Fibroblast of the conjunctiva (primary cell): ENCODE measurements around the gene AKAP5.
"Not testable (repeated sequence)": the region's sequence is repeated elsewhere in the genome, so short reads cannot be mapped to it uniquely, and the experiment has no call there.

Experiments used
- DNase-seq: peaks from one replicate; pipeline ENCODE4 v3.0.0-alpha.2; 2010; ENCODE audit warnings: low read depth

AKAP5 gene

DNA sequence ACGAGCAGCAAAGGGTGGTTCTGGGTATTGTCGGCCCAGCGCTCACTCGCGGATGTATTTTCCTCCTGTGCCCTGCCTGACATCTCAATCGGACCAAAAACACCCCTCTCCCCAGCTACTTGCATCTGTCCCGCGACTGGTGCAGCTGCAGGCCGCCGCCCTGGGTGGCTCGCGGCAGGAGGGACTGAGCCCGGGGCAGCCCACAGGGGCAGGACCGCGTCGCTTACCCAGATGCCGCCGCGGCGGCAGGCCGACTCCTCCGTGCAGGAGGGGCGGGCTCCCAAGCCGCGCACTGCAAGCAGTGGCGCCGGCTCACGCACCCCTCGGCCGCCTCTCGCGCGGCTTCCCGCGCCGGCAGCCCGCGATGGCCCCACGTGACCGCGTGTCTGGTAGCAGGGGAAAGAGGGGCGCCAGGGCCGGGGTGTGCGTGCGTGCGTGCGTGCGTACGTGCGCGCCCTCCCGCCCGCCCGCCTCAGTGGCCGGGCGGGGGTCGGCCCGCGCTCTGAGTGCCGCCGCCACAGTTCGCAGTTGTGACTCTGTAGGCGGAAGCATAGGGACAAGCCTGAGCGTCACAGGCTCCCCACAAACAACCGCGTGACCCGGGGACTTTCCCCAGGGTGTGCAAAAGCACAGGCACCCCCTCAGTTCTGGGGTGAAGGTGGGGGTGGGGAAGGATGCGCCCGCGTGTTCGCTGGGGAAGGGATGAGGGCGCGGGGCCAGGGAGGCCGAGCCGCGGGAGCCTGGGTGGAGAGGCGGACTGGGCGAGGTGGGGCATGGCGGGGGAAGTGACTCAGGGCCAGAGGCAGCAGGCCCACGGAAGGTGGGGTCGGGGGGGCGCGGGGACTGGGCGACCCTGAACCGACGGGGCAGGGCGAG is 38.4 kb downstream of the AKAP5 start, which contains the start of gene ZBTB25:
ZBTB25 (minus strand) TSS at position 405 of the 876 bp plus-strand sequence. CDS start 13,305 bp downstream, outside the sequence.
- DNase-seq: peak; percentile 88

- peak; percentile 81 for DNase-seq
Observed at GRCh38 chr14:64504310-64504896, 39.1 kb downstream of the AKAP5 start, which contains the start of gene ZBTB1. Gene ZBTB1, plus strand, starts transcription at chr14:64504770. Its CDS starts 16,735 bp downstream, at chr14:64521505.

DNA sequence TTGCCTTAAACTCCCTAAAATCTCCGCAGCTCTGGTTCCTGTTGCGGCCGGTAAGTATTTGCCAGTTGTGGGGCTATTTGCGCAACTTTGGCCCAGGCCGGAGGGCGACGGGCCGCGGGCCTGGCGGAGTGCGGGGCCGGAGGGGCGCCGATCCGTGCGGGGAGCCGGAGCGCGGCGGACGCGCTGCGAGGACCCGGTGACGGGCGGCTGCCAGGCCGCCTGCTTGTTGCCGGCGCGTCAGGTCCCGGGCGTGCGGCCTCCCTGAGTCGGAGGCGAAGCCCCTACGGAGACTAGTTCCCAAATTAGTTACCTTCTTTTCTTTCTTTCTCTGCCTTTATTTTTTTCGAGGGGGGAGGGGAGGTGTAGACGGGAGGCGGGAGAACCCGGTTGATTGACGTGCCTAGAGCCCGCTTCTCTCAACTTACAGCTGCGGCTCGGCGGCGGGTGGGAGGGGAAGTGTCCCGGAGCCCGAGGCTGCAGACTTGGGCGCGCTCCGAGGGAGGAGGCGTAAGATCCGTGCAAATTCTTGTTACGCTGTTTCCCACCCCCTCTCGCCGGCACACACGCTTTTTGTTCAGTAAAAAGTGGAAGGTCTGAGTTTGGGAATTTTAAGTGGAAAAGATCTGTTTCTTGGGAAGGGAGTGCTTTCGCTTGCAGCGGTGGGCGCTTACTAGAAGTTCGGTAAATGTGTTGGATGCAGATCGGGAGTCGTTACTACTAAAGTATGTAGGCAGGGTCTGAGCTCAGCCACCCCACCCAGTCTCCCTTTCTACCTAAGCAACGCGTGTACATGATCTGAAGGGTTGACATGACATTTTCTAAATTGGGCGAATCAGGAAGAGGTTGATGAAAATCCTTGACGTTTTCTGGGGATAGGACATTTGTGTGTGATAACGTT is 39.8 kb downstream of the AKAP5 start:
- DNase-seq: peak; percentile 81

DNA sequence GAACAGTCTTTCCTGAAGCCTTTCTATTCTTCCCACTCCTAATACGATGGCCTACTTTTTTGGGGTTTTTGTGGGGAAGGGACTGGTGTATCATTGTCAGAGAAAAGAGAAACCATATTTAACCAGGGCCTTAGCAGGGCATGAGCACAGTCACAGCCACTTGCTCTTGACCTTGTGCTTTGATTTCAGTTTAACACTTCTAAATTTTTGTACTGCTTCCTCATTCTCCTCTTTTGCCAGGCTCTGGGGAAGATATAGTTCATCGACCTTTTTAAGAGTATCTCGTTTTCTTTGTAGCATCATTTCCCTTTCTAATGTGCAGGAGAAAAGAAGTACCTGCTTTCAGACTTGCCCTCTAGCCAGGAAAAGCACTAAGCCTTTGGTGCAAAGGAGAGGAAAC is 41.4 kb downstream of the AKAP5 start:
- DNase-seq: no peak

GRCh38 chr14:64507376-64508156 is 42.3 kb downstream of the AKAP5 start:
- no peak for DNase-seq

DNA sequence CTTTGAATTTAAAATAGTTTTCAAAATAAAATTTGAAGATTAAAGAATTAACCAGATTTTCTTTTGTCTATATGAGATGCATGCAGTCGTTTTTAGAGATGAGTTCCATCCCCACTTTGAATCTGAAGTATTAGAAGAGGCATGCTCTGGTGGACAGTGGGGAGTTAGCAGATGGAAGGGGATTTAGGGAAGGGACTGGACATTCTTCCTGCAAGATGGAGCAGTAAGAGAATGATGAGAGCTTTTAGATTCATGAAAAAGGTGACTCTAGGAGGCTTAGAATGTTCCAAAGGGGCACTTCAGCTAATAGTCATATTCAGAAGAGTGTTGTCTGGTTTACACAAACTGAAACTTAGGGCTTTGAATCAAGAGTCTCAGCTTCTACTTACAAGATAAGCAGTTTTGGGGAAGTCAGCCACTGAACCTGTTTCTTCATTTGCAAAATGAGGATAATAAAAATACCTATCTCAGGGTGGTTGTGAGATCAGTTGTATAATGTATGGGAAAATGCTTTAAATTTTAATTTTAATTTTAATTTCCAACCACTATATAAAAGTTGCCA is 43.0 kb downstream of the AKAP5 start:
- no peak for DNase-seq

DNA sequence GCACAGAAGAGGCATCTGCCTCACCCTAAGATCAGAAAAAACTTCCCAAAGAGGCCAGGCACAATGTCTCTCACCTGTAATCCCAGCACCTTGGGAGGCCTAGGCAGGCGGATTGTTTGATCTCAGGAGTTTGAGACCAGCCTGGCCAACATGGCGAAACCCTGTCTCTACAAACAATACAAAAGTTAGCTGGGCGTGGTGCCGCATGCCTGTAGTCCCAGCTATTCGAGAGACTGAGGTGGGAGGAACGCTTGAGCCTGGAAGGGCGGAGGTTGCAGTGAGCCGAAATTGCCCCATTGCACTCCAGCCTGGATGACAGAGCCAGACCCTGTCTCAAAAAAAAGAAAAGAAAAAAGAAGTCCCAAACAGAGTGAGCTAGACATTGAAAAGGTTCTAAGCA is 43.7 kb downstream of the AKAP5 start:
- no peak for DNase-seq

DNA sequence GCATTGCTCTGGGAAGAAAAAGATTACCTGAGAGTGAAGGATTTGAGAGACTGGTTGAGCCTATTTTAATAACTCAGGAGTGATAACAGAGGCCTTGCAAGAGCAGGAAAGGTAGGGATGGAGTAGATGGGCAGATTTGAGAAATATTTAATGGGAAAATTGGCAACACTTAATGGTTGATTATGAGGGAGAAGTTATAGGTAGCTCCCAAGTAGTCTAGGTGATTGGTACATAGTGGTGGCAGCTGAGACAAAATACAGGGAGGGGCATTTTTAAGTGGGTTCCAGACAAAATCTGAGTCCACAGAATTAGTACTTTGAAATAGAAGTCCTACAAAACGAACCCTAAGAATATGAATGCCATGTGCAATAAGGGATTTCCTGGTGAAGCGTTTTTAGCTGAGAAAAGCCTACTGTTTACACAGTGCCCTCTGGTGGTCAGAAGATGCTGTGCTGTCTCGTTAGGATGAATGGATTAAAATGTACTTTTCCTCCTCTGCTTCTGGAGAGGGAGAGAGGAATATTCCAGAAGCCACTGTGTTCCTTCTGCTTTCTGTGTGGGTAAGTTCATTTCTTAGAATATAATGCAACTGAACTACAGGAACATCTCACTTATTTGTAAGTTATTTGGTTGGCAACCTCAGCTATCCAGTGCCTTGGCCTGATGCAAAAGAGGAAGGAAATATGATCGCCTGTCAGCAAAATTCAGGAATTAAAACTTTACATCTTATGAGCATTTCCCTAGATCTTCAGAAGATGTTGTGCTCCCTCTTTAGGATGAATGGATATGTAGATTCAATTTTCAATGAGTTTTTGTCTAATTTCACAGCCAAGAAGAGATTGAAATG is 45.7 kb downstream of the AKAP5 start:
- DNase-seq: peak; percentile 49

DNA sequence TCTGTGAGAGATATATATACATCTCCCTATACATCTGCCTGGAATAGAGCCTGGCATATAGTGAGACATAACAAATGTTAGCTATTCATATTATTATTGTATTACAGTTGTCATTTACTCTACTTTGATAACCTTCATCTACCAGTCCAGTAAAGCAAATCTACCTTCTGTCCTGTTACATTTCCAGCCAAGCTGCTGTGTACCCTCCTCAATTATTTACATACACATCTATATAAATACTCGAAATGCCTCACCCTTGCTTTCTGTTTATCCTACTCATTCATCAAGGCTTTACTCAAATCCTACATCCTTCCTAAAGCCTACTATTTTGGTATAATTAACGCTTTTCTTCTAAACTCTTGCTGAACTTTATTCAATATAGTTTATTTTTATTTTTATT is 48.0 kb downstream of the AKAP5 start:
- DNase-seq: no peak

GRCh38 chr14:64515053-64515452 is 49.8 kb downstream of the AKAP5 start:
- DNase-seq: no peak

GRCh38 chr14:64516969-64517368 is 51.7 kb downstream of the AKAP5 start:
- DNase-seq: no peak

DNA sequence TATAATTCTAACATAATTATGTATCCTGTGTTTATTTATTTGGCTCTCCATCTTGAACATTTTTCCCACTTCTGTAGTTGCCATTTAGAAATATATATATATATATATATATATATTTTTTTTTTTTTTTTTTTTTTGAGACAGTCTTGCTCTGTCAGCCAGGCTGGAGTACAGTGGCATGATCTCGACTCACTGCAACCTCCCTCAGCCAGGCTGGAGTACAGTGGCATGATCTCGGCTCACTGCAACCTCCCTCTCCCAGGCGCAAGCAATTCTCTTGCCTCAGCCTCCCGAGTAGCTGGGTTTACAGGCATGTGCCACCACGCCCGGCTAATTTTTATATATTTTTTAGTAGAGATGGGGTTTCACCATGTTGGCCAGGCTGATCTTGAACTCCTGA is 52.4 kb downstream of the AKAP5 start:
- DNase-seq: not testable (repeated sequence)

GRCh38 chr14:64518229-64518628 is 52.9 kb downstream of the AKAP5 start:
- DNase-seq: no peak

GRCh38 chr14:64520699-64521098 is 55.4 kb downstream of the AKAP5 start:
- no peak for DNase-seq

DNA sequence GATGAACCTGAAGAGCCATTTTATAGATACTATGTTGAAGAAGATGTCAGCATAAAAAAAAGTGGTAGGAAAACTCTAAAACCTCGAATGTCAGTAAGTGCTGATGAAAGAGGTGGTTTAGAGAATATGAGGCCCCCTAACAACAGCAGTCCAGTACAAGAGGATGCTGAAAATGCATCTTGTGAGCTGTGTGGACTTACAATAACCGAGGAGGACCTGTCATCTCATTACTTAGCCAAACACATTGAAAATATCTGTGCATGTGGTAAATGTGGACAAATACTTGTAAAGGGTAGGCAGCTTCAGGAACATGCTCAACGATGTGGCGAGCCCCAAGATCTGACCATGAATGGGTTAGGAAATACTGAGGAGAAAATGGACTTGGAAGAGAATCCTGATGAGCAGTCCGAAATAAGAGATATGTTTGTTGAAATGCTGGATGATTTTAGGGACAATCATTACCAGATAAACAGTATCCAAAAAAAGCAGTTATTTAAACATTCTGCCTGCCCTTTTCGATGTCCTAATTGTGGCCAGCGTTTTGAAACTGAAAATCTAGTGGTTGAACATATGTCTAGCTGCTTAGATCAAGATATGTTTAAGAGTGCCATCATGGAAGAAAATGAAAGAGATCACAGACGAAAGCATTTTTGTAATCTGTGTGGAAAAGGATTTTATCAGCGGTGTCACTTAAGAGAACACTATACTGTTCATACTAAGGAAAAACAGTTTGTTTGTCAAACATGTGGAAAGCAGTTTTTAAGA is 57.5 kb downstream of the AKAP5 start:
- no peak for DNase-seq
